Caco-2 (cell line): ENCODE results near the gene ADGRV1. TPM values are rescaled to one million over a fixed set of nuclear protein-coding genes. Genes with fewer than 3 reads are reported as not detected.

ENCODE experiments used
- BruUV-seq: library from RNA; stranded (reverse); fragments of 400-500 nt; replicated peaks from 2 replicates; lab custom pipeline; 2021; lab: Mats Ljungman, UMichigan
- CTCF ChIA-PET: fragments of 300-600 bp; sonication (Branson Sonifier 250); formaldehyde crosslinking; loops from one replicate; lab custom pipeline; 2022; ENCODE audit warnings: antibody characterized with exemption; lab: Charles Lee
- POLR2A ChIA-PET: fragments of 300-600 bp; sonication (Branson Sonifier 250); formaldehyde crosslinking; loops from one replicate; lab custom pipeline; 2022; ENCODE audit warnings: antibody characterized with exemption; lab: Charles Lee
- DNase-seq, 2 experiments: peaks; one replicate each; pipeline versions ENCODE4 v3.0.0 to v3.0.0-alpha.2; 2020 to 2022
- H3K27me3 ChIP-seq: replicated peaks from 2 replicates; pipeline ENCODE4 v1.6.0; 2011; ENCODE audit warnings: low read length; ENCODE audit not compliant: control insufficient read depth, insufficient read depth
- H3K36me3 ChIP-seq: 2 replicates; pipeline ENCODE4 v1.5.1; 2011; ENCODE audit warnings: low read length; ENCODE audit not compliant: control insufficient read depth, insufficient read depth
- H3K4me1 ChIP-seq: fragments of 250-450 bp; sonication (Bioruptor Pico); 2 replicates; pipeline ENCODE4 v1.5.1; 2020; ENCODE audit warnings: mild to moderate bottlenecking
- H3K4me3 ChIP-seq: 2 replicates; pipeline ENCODE4 v1.5.1; 2011; ENCODE audit warnings: low read depth, mild to moderate bottlenecking, control low read depth, low read length
- H3K9me3 ChIP-seq: fragments of 250-450 bp; sonication (Bioruptor Pico); 2 replicates; pipeline ENCODE4 v1.5.1; 2020; ENCODE audit warnings: mild to moderate bottlenecking, moderate library complexity
- H3K27ac Mint-ChIP-seq: one replicate; pipeline ENCODE4 v1.8.0; 2022; ENCODE audit warnings: mixed read lengths; ENCODE audit not compliant: unreplicated experiment
- H3K27me3 Mint-ChIP-seq: one replicate; pipeline ENCODE4 v1.8.0; 2022; ENCODE audit warnings: mixed read lengths; ENCODE audit not compliant: insufficient read depth, unreplicated experiment
- H3K36me3 Mint-ChIP-seq: one replicate; pipeline ENCODE4 v1.8.0; 2022; ENCODE audit warnings: mild to moderate bottlenecking, mixed read lengths; ENCODE audit not compliant: insufficient read depth, unreplicated experiment
- H3K4me1 Mint-ChIP-seq: one replicate; pipeline ENCODE4 v1.8.0; 2022; ENCODE audit warnings: low read depth, mixed read lengths; ENCODE audit not compliant: unreplicated experiment
- H3K4me3 Mint-ChIP-seq: one replicate; pipeline ENCODE4 v1.8.0; 2022; ENCODE audit warnings: mild to moderate bottlenecking, moderate library complexity, mixed read lengths; ENCODE audit not compliant: unreplicated experiment
- H3K9me3 Mint-ChIP-seq: one replicate; pipeline ENCODE4 v1.8.0; 2022; ENCODE audit warnings: mixed read lengths; ENCODE audit not compliant: unreplicated experiment
- CTCF ChIP-seq, 2 experiments: fragments of 200-600 bp in 1 of 2; IDR thresholded peaks; 1 replicate in 1 of 2; 2 replicates in 1 of 2; pipeline versions ENCODE4 v1.5.1 to v1.8.0; 2011 to 2022; ENCODE audit warnings: antibody characterized with exemption in 1 of 2, control low read depth in 1 of 2, inconsistent platforms in 1 of 2, low read depth in 1 of 2, low read length in 1 of 2, mild to moderate bottlenecking in 1 of 2, moderate library complexity in 1 of 2; ENCODE audit not compliant: insufficient read depth in 1 of 2, severe bottlenecking in 1 of 2, unreplicated experiment in 1 of 2
- intact Hi-C: fragments of 100-400 bp; cut with micrococcal nuclease; formaldehyde crosslinking; loops from one replicate; pipeline ENCODE4 v1.10.0; 2022; ENCODE audit not compliant: unreplicated experiment
- total RNA-seq: library from RNA; stranded (reverse); gene quantifications from 2 replicates; pipeline ENCODE4 v1.2.3, GENCODE V29; 2022

ADGRV1 gene
- total RNA-seq, 1 experiment from 2014 or later: 23.2 TPM

GRCh38 chr5:91042247-91042935, 483.8 kb downstream of the ADGRV1 start:
- Mint-ChIP-seq H3K4me3 (no peak overlapping the region), H3K27ac (no peak overlapping the region), H3K27me3 (no peaks in the 10 kb centered on the region), H3K4me1 (no peaks in the 10 kb centered on the region), H3K36me3 (no peaks in the 10 kb centered on the region), H3K9me3 (peaks cover 9% of the 10 kb centered on the region)
- CTCF ChIA-PET: no interaction called here
- no TSS peak for BruUV-seq
- Histone ChIP-seq H3K4me1 (no peaks in the 10 kb centered on the region; the same call in none of the 2 replicates), H3K4me3 (no peak overlapping the region), H3K9me3 (no peaks in the 10 kb centered on the region), H3K36me3 (no peaks in the 10 kb centered on the region), H3K27me3 (no peaks in the 10 kb centered on the region)
- DNase-seq: no peak
- TF ChIP-seq CTCF (IDR thresholded peaks at IDR 0.05; ENCODE audit: insufficient read depth in 1 of 2, low read depth in 1 of 2, low read length in 1 of 2, severe bottlenecking in 1 of 2, unreplicated experiment in 1 of 2): no peak
- intact Hi-C loops: loop anchor here (2.0 kb wide), 1 partner anchor 16 kb away; no protein-coding TSS in a partner anchor
- POLR2A ChIA-PET: no interaction called here

GRCh38 chr5:91042936-91043255, 484.3 kb downstream of the ADGRV1 start:
- intact Hi-C loops: loop anchor here (2.0 kb wide), 1 partner anchor 16 kb away; no protein-coding TSS in a partner anchor
- BruUV-seq: no TSS peak
- TF ChIP-seq CTCF (IDR thresholded peaks at IDR 0.05; ENCODE audit: insufficient read depth in 1 of 2, low read depth in 1 of 2, low read length in 1 of 2, severe bottlenecking in 1 of 2, unreplicated experiment in 1 of 2): no peak
- H3K4me1 Mint-ChIP-seq: no peaks in the 10 kb centered on the region
- no peak overlapping the region for H3K27ac Mint-ChIP-seq
- H3K4me3 Mint-ChIP-seq: no peak overlapping the region
- DNase-seq: no peak
- Histone ChIP-seq H3K4me3 (no peak overlapping the region), H3K27me3 (no peaks in the 10 kb centered on the region), H3K9me3 (no peaks in the 10 kb centered on the region), H3K4me1 (no peaks in the 10 kb centered on the region; the same call in 1 of the 2 replicates), H3K36me3 (no peaks in the 10 kb centered on the region)
- no peaks in the 10 kb centered on the region for H3K36me3 Mint-ChIP-seq
- H3K27me3 Mint-ChIP-seq: no peaks in the 10 kb centered on the region
- POLR2A ChIA-PET: no interaction called here
- peaks cover 9% of the 10 kb centered on the region for H3K9me3 Mint-ChIP-seq
- CTCF ChIA-PET: no interaction called here

- H3K36me3 ChIP-seq: no peaks in the 10 kb centered on the region
- H3K27me3 Mint-ChIP-seq: no peaks in the 10 kb centered on the region
- no peak overlapping the region for H3K27ac Mint-ChIP-seq
- H3K4me3 Mint-ChIP-seq: no peak overlapping the region
- no TSS peak for BruUV-seq
- no peak overlapping the region for H3K4me3 ChIP-seq
- H3K4me1 ChIP-seq: peaks cover 4% of the 10 kb centered on the region; the same call in 1 of the 2 replicates
- H3K27me3 ChIP-seq: no peaks in the 10 kb centered on the region
- TF ChIP-seq CTCF (IDR thresholded peaks at IDR 0.05; ENCODE audit: insufficient read depth in 1 of 2, low read depth in 1 of 2, low read length in 1 of 2, severe bottlenecking in 1 of 2, unreplicated experiment in 1 of 2): no peak
- POLR2A ChIA-PET: no interaction called here
- intact Hi-C loops: no loop called here
- CTCF ChIA-PET: no interaction called here
- no peaks in the 10 kb centered on the region for H3K9me3 ChIP-seq
- H3K9me3 Mint-ChIP-seq: peaks cover 9% of the 10 kb centered on the region
- H3K4me1 Mint-ChIP-seq: no peaks in the 10 kb centered on the region
- no peaks in the 10 kb centered on the region for H3K36me3 Mint-ChIP-seq
- no peak for DNase-seq
These were observed 489.5 kb downstream of the ADGRV1 start for GRCh38 chr5:91048073-91048472.
